MCF 10A (cell line): ENCODE results near the gene MRPL40. TPM values are rescaled to one million over a fixed set of nuclear protein-coding genes. Genes with fewer than 3 reads are reported as not detected.

Source experiments
- Bru-seq: library from RNA; stranded (reverse); fragments of 400-500 nt; gene quantifications from one replicate; lab custom pipeline; 2021; lab: Mats Ljungman, UMichigan
- BruChase-seq, 2 experiments: library from RNA; stranded (reverse); fragments of 400-500 nt; gene quantifications; one replicate each; lab custom pipeline; 2021; lab: Mats Ljungman, UMichigan
- BruUV-seq: library from RNA; stranded (reverse); fragments of 400-500 nt; replicated peaks from 2 replicates; lab custom pipeline; 2021; lab: Mats Ljungman, UMichigan
- CTCF ChIA-PET: fragments of 300-600 bp; sonication (Branson Sonifier 250); formaldehyde crosslinking; extraction: SDS; loops from one replicate; lab custom pipeline; 2021; ENCODE audit warnings: antibody characterized with exemption, inconsistent platforms; lab: Yijun Ruan, JAX
- POLR2A ChIA-PET: fragments of 300-600, 350-650 bp; sonication (Branson Sonifier 250); formaldehyde crosslinking; extraction: SDS; loops from one replicate; lab custom pipeline; 2020; ENCODE audit warnings: antibody characterized with exemption, inconsistent platforms; lab: Yijun Ruan, JAX
- DNase-seq: peaks from one replicate; pipeline ENCODE4 v3.0.0-alpha.2; 2018; ENCODE audit not compliant: unreplicated experiment
- H3K27ac Mint-ChIP-seq: one replicate; pipeline ENCODE4 v1.8.0; 2022; ENCODE audit warnings: mild to moderate bottlenecking, low read depth, mixed read lengths; ENCODE audit not compliant: unreplicated experiment
- H3K27me3 Mint-ChIP-seq: one replicate; pipeline ENCODE4 v1.8.0; 2022; ENCODE audit warnings: mixed read lengths; ENCODE audit not compliant: insufficient read depth, unreplicated experiment
- H3K36me3 Mint-ChIP-seq: one replicate; pipeline ENCODE4 v1.8.0; 2022; ENCODE audit warnings: mild to moderate bottlenecking, moderate library complexity, mixed read lengths; ENCODE audit not compliant: insufficient read depth, unreplicated experiment
- H3K4me1 Mint-ChIP-seq: one replicate; pipeline ENCODE4 v1.8.0; 2022; ENCODE audit warnings: mixed read lengths; ENCODE audit not compliant: insufficient read depth, unreplicated experiment
- H3K4me3 Mint-ChIP-seq: one replicate; pipeline ENCODE4 v1.8.0; 2022; ENCODE audit warnings: mild to moderate bottlenecking, moderate library complexity, mixed read lengths; ENCODE audit not compliant: unreplicated experiment
- H3K9me3 Mint-ChIP-seq: one replicate; pipeline ENCODE4 v1.8.0; 2022; ENCODE audit warnings: mixed read lengths; ENCODE audit not compliant: unreplicated experiment
- CTCF ChIP-seq: fragments of 200-600 bp; IDR thresholded peaks from one replicate; pipeline ENCODE4 v1.8.0; 2022; ENCODE audit warnings: antibody characterized with exemption, mild to moderate bottlenecking; ENCODE audit not compliant: unreplicated experiment
- intact Hi-C: fragments of 100-400 bp; cut with micrococcal nuclease; formaldehyde crosslinking; loops from 2 replicates; pipeline ENCODE4 v1.14.1; 2022
- long read RNA-seq: library from polyadenylated mRNA; stranded (forward); transcript quantifications from one replicate; pipeline ENCODE4 v2.0.0, GENCODE V29; 2022
- total RNA-seq: library from RNA; stranded (reverse); gene quantifications from 2 replicates; pipeline ENCODE4 v1.2.3, GENCODE V29; 2022

Gene MRPL40
- 51.9 and 66.7 TPM in 2 replicates for total RNA-seq
- Bru-seq, nascent RNA: percentile 79 among the genes with signal in this experiment
- percentile 81 among the genes with signal in this experiment for BruChase-seq, experiment 1, labeled RNA remaining after a 6-hour chase
- BruChase-seq, experiment 2, labeled RNA remaining after a 2-hour chase: percentile 68 among the genes with signal in this experiment
- long read RNA-seq, transcript MRPL40-201 (4 exons, 1,387 nt): major isoform, 121 of 139 reads
- long read RNA-seq, transcript MRPL40-202 (4 exons, 954 nt): minor isoform, 9 of 139 reads
- long read RNA-seq, partial matches to known transcripts: 2 of 139 reads
- long read RNA-seq, other reads (novel, unspliced or antisense): 5 of 139 reads

GRCh38 chr22:19432133-19432851 lies at the start of gene MRPL40:
Gene MRPL40 (plus strand): TSS chr22:19432545. CDS start chr22:19432555, 10 bp downstream.
- peaks cover 29% of the 10 kb centered on the region for H3K36me3 Mint-ChIP-seq
- intact Hi-C loops: loop anchor here (1.0 to 5.0 kb wide), 2 partner anchors 15 to 200 kb away; partner anchors contain the start of gene C22orf39

GRCh38 chr22:19383292-19383691 lies 49.1 kb upstream of the MRPL40 start:
- Mint-ChIP-seq H3K27me3 (no peaks in the 10 kb centered on the region), H3K9me3 (no peaks in the 10 kb centered on the region), H3K36me3 (peaks cover 76% of the 10 kb centered on the region), H3K4me3 (no peak overlapping the region), H3K4me1 (no peaks in the 10 kb centered on the region), H3K27ac (no peak overlapping the region)
- CTCF ChIA-PET: no interaction called here
- POLR2A ChIA-PET: no interaction called here
- TF ChIP-seq CTCF: no peak
- DNase-seq: no peak
- BruUV-seq: no TSS peak
- intact Hi-C loops: no loop called here

More at GRCh38 chr22:19432133-19432851, at the start of gene MRPL40:
- peaks cover 11% of the 10 kb centered on the region for H3K4me1 Mint-ChIP-seq
- peak within 1 kb of the TSS; percentile 91 for H3K27ac Mint-ChIP-seq
- ChIA-PET CTCF (interaction anchor here (0.7 to 1.3 kb wide), 3 partner anchors 124 to 200 kb away, joined by 3 to 5 read pairs (median 3); no protein-coding TSS in a partner anchor), POLR2A (interaction anchor here (0.6 to 5.7 kb wide), 21 partner anchors 9 to 647 kb away, joined by 3 to 127 read pairs (median 4); partner anchors contain the start of genes C22orf39, CDC45, CLTCL1 and DGCR2)
- H3K27me3 Mint-ChIP-seq: no peaks in the 10 kb centered on the region
- no peaks in the 10 kb centered on the region for H3K9me3 Mint-ChIP-seq
- peak; percentile 94 for DNase-seq
- BruUV-seq: no TSS peak
- TF ChIP-seq CTCF: no peak
- H3K4me3 Mint-ChIP-seq: peak within 1 kb of the TSS; percentile 86

- BruUV-seq: no TSS peak
- DNase-seq: no peak
- H3K36me3 Mint-ChIP-seq: peaks cover 77% of the 10 kb centered on the region
- no peak overlapping the region for H3K4me3 Mint-ChIP-seq
- H3K27me3 Mint-ChIP-seq: no peaks in the 10 kb centered on the region
- no peak overlapping the region for H3K27ac Mint-ChIP-seq
- intact Hi-C loops: no loop called here
- no peaks in the 10 kb centered on the region for H3K4me1 Mint-ChIP-seq
- ChIA-PET POLR2A (interaction anchor here (1.3 kb wide), 1 partner anchor 10 kb away, joined by 3 read pairs; no protein-coding TSS in a partner anchor), CTCF (no interaction called here)
- no peak for TF ChIP-seq CTCF
- H3K9me3 Mint-ChIP-seq: no peaks in the 10 kb centered on the region
Observed at GRCh38 chr22:19385221-19385906, 47.0 kb upstream of the MRPL40 start.
